GM18907 (cell line): ENCODE measurements around the gene NACC2.
A peak's percentile ranks its signal among the peaks of the same experiment; 100 is the strongest.

Experiments
- ATAC-seq: cut with Tn5 transposase; IDR thresholded peaks from one replicate; pipeline ENCODE4 v1.9.1; 2021; ENCODE audit warnings: mild to moderate bottlenecking, moderate library complexity; ENCODE audit not compliant: unreplicated experiment

NACC2 gene

DNA sequence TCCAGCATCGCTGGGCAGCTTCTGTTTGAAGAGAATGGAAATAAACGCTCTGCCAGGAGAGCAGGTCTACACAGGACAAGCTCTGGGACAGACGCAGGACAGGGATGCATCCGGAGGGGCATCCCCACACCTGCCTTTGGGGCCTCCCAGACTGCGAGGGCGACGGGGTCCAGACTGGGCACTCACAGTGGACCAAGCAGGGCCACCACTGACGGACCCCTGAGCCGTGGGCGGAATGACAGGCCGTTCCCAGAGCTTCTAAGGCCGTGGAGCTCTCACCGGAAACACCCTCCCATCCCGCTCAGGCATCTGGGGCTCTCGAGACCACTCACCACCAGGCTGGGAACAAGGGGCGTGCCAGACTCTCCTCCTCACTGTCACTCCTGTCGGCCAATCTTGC is 34.1 kb upstream of the NACC2 start:
- no peak for ATAC-seq

GRCh38 chr9:136128436-136128835 is 33.3 kb upstream of the NACC2 start:
- ATAC-seq: no peak

- ATAC-seq: no peak
These were observed 32.2 kb upstream of the NACC2 start for GRCh38 chr9:136127313-136127712.

- no peak for ATAC-seq
These were observed 30.0 kb upstream of the NACC2 start for GRCh38 chr9:136124976-136125692.

- no peak for ATAC-seq
These were observed 27.6 kb upstream of the NACC2 start for GRCh38 chr9:136122425-136123383.

GRCh38 chr9:136121801-136122200 is 26.7 kb upstream of the NACC2 start:
- no peak for ATAC-seq

GRCh38 chr9:136120438-136120844 is 25.4 kb upstream of the NACC2 start:
- ATAC-seq: no peak

- ATAC-seq: no peak
These were observed 24.8 kb upstream of the NACC2 start for GRCh38 chr9:136119883-136120393.

- no peak for ATAC-seq
These were observed 24.2 kb upstream of the NACC2 start for GRCh38 chr9:136119061-136119882.

- ATAC-seq: peak; percentile 71
These were observed 23.4 kb upstream of the NACC2 start, which contains the start of gene TMEM250 for GRCh38 chr9:136118320-136119060. Gene TMEM250 (minus strand): TSS chr9:136118875. CDS start chr9:136116900, 1,975 bp downstream.

DNA sequence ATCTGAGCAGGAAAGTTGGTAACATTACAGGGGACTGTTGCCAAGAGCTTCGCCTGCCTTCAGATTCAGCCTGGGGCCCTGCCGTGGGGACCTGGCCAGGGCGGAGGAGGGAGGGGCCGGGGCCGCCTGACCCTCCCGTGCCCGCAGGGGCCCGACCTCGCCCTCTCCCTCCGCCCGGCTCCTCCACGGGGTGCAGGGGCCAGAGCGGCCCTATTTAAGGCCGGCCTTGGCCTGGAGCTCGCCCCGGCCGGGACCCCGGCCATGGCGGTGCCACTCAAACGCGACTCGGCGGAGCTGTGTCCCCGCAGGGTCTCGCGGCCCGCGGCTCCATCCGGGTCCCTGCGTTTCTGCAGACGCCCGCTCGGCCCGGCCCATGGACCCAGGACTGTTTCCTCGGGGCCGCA is 22.8 kb upstream of the NACC2 start:
- ATAC-seq: peak; percentile 15

DNA sequence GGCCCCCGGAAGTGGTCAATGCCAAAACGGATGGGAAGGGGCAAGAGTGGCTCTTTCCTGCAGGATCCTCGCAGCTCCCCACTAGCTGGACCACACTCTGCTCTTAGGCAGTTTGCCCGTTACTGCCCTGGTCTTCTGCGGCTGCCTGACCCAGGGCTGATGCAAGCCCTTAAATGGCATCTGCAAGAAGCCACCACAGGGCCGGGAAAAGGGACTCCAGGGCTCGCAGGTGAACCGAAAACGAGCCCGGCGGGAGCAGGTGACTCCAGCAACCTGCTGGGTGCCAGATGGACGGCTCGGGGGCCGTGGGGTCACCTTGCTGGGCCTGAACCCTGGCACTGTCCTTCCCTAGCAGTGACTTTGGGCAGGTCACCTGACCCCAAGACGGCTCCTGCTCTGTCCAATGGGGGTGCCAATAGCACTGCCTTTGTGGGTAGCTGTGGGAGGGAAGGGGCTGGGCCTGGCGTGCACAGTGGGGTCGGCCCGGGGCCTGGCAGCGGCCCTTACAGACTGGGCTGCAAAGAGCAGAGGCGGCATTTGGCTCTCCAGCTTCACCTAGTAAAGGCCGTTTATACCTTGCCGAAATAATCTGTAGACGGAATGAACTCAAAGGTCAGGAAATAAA is 22.3 kb upstream of the NACC2 start:
- ATAC-seq: no peak

- ATAC-seq: no peak
These were observed 21.4 kb upstream of the NACC2 start for GRCh38 chr9:136116360-136117098.

DNA sequence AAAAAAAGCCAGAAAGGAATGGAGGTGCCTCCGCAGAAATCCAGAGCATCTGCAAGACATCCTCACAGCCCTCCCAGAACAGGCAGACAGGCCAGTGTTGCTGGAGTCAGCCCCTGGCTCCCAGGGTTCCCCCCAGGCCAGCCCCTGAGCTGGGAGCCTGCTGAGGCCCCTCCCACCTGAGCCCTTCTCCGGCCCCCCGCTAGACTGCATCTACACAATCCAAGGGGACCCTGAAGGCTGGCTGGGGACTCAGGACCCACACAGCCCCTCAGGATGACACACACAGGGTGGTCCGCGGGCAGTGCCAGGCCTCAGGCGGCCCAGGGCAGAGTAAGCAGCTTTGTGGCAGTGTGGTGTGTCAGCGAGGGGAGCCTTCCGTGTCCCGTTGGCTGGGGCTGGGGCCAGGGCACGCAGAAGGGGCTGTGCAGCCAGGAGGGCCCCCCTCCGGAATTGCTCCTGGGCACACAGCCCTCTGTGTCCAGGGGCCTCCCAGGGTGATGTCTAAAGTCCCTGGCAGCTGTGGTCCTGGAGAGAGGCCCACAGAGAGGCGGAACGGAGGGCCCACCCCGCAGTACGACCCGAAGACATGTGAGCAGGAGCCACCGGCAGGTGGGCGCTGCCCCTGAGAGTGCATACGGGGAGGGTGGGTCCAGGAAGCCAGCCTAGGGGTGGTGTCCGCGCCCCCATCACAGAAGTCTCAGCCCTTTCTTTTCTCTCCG is 20.7 kb upstream of the NACC2 start:
- ATAC-seq: no peak

DNA sequence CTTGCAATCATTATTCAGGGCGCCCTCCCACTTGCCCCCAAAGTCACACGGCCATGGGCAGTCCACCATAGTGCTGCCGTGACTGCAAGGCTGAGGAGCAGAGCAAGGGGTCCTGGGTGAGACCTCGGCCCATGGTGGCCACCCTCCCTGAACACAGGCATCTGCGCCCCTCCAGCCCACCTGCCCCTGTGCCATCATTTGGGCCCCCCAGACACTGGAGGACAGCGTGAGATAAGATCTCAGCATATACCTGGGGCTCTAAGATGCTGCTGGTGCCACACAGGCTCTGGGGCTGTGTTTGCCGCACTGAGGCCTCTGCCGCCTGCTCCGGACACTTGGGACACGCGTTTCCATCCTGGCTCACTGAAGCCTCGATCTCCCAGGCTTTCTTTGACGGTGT is 20.1 kb upstream of the NACC2 start:
- no peak for ATAC-seq

DNA sequence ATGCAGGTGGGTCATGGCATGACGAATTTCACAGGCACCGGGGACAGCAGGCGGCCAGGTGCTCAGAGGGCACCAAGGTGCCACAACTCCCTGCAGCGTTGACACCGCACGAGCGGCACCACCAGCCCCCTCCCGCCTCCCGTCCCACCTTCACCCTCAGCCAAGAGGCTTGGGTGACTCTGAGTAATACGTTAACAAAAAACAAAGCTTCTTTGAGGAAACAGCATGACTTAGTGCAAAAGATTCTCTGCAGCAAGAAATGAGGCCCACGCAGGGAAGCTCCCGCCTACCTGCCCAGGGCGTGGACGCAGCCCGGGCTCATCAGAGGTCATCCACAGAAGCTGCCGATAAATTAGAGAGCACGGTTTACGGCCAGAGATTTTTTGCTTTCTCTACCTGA is 19.5 kb upstream of the NACC2 start:
- ATAC-seq: no peak

- ATAC-seq: no peak
These were observed 17.5 kb upstream of the NACC2 start for GRCh38 chr9:136112541-136112940.

- no peak for ATAC-seq
These were observed 16.8 kb upstream of the NACC2 start for GRCh38 chr9:136111910-136112309.
